ENCODE measurements around the gene GPC6.

GPC6 gene

GRCh38 chr13:93811071-93811737 is 584.6 kb downstream of the GPC6 start:
- H3K27ac ChIP-seq, result no peak overlapping the region
- TF ChIP-seq ZFX (IDR thresholded peaks at IDR 0.05), result no peak
- TF ChIP-seq, protein P1, sequence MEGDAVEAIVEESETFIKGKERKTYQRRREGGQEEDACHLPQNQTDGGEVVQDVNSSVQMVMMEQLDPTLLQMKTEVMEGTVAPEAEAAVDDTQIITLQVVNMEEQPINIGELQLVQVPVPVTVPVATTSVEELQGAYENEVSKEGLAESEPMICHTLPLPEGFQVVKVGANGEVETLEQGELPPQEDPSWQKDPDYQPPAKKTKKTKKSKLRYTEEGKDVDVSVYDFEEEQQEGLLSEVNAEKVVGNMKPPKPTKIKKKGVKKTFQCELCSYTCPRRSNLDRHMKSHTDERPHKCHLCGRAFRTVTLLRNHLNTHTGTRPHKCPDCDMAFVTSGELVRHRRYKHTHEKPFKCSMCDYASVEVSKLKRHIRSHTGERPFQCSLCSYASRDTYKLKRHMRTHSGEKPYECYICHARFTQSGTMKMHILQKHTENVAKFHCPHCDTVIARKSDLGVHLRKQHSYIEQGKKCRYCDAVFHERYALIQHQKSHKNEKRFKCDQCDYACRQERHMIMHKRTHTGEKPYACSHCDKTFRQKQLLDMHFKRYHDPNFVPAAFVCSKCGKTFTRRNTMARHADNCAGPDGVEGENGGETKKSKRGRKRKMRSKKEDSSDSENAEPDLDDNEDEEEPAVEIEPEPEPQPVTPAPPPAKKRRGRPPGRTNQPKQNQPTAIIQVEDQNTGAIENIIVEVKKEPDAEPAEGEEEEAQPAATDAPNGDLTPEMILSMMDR (conservative IDR thresholded peaks at IDR 0.05), result no peak

- no peak overlapping the region for H3K27ac ChIP-seq
- TF ChIP-seq ZFX (IDR thresholded peaks at IDR 0.05), result no peak
- TF ChIP-seq, protein P1 (conservative IDR thresholded peaks at IDR 0.05), result no peak
These were observed 585.1 kb downstream of the GPC6 start for GRCh38 chr13:93811738-93812112.

- H3K27ac ChIP-seq, result no peak overlapping the region
- no peak for TF ChIP-seq ZFX (IDR thresholded peaks at IDR 0.05)
- TF ChIP-seq, protein P1 (conservative IDR thresholded peaks at IDR 0.05), result no peak
These were observed 588.1 kb downstream of the GPC6 start for GRCh38 chr13:93814658-93815057.

- TF ChIP-seq, protein P1 (conservative IDR thresholded peaks at IDR 0.05), result no peak
- no peak for TF ChIP-seq ZFX (IDR thresholded peaks at IDR 0.05)
- no peak overlapping the region for H3K27ac ChIP-seq
These were observed 591.7 kb downstream of the GPC6 start for GRCh38 chr13:93818345-93818744.

- H3K27ac ChIP-seq, result no peak overlapping the region
- TF ChIP-seq ZFX (IDR thresholded peaks at IDR 0.05), result no peak
- TF ChIP-seq, protein P1 (conservative IDR thresholded peaks at IDR 0.05), result no peak
These were observed 592.8 kb downstream of the GPC6 start for GRCh38 chr13:93819331-93819890.

DNA sequence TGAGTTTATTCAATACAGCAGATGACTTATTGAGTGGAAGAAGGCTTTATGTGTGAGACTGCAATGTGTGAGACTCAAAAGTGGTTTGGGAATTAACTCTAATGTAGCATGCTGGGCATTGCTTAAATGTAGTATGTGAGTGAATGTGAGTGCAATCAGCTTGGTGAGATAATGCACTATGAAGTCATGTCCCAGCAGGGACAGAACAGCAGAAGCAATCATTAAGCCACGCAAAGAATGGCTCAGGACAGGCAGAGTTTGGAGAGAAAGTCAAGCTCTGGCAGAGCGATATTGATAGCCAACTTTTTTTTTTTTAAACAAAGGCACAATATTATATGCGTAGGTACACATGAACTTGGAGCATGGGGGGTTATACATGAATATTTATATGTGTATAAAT is 597.7 kb downstream of the GPC6 start:
- no peak for TF ChIP-seq ZFX (IDR thresholded peaks at IDR 0.05)
- TF ChIP-seq, protein P1 (conservative IDR thresholded peaks at IDR 0.05), result no peak
- no peak overlapping the region for H3K27ac ChIP-seq

- TF ChIP-seq ZFX (IDR thresholded peaks at IDR 0.05), result no peak
- TF ChIP-seq, protein P1 (conservative IDR thresholded peaks at IDR 0.05), result no peak
These were observed 607.4 kb downstream of the GPC6 start for GRCh38 chr13:93834051-93834450.

More at GRCh38 chr13:93834051-93834450, 607.4 kb downstream of the GPC6 start:
- H3K27ac ChIP-seq, result no peak overlapping the region
